Stimulated activated CD4-positive, alpha-beta T cell treated with anti-CD3 and anti-CD28 coated beads, Interleukin-15, amount 100 ng/mL, for 24 hours (primary cell): Measurements from ENCODE around the gene GLUL.
A peak's percentile ranks its signal among the peaks of the same experiment; 100 is the strongest.

Source experiments
- DNase-seq: peaks from one replicate; pipeline ENCODE4 v3.0.0-alpha.2; 2020

Gene GLUL

GRCh38 chr1:182391362-182392049, at the start of gene GLUL:
TSS of gene GLUL (minus strand) at chr1:182391790. CDS start at chr1:182388737, 3,053 bp downstream.
- peak; percentile 80 for DNase-seq

GRCh38 chr1:182438326-182438725, 46.7 kb upstream of the GLUL start:
- DNase-seq, result no peak

- DNase-seq, result no peak
Observed at GRCh38 chr1:182433580-182433979, 42.0 kb upstream of the GLUL start.

GRCh38 chr1:182431278-182431677, 39.7 kb upstream of the GLUL start:
- no peak for DNase-seq

GRCh38 chr1:182430263-182431068, 38.9 kb upstream of the GLUL start:
- peak; percentile 50 for DNase-seq

- no peak for DNase-seq
Observed at GRCh38 chr1:182428043-182428442, 36.5 kb upstream of the GLUL start.

GRCh38 chr1:182426442-182427430, 35.1 kb upstream of the GLUL start:
- no peak for DNase-seq

GRCh38 chr1:182415789-182416188, 24.2 kb upstream of the GLUL start:
- DNase-seq, result no peak

- no peak for DNase-seq
Observed at GRCh38 chr1:182413969-182414368, 22.4 kb upstream of the GLUL start.

- DNase-seq, result no peak
Observed at GRCh38 chr1:182413486-182413885, 21.9 kb upstream of the GLUL start.

- DNase-seq, result no peak
Observed at GRCh38 chr1:182410620-182411273, 19.2 kb upstream of the GLUL start.

GRCh38 chr1:182410138-182410537, 18.5 kb upstream of the GLUL start:
- DNase-seq, result no peak

- DNase-seq, result no peak
Observed at GRCh38 chr1:182408435-182409075, 17.0 kb upstream of the GLUL start.

GRCh38 chr1:182407724-182408123, 16.1 kb upstream of the GLUL start:
- no peak for DNase-seq

GRCh38 chr1:182406012-182406411, 14.4 kb upstream of the GLUL start:
- no peak for DNase-seq

GRCh38 chr1:182405578-182405977, 14.0 kb upstream of the GLUL start:
- DNase-seq, result no peak

- DNase-seq, result no peak
Observed at GRCh38 chr1:182404781-182405180, 13.2 kb upstream of the GLUL start.

GRCh38 chr1:182400567-182400966, 9.0 kb upstream of the GLUL start, which contains the start of gene TEDDM1:
TSS of gene TEDDM1 (minus strand) at chr1:182400667. CDS start at chr1:182400485, 182 bp downstream.
- DNase-seq, result no peak

GRCh38 chr1:182397653-182398393, 6.2 kb upstream of the GLUL start:
- DNase-seq, result no peak

GRCh38 chr1:182395906-182396305, 4.3 kb upstream of the GLUL start:
- no peak for DNase-seq
